Peyer's patch (tissue), 4 donors: ENCODE results near the gene FNIP1.

Source experiments
- CTCF ChIP-seq, 6 experiments: fragments of 450-650 bp in 4 of 6; fragments of 200-600 bp in 2 of 6; sonication (generic) in 1 of 6; IDR thresholded peaks; one replicate each; pipeline ENCODE4 v1.5.1; 2017 to 2019; ENCODE audit warnings: antibody characterized with exemption in 6 of 6, mild to moderate bottlenecking in 3 of 6, moderate library complexity in 1 of 6
- POLR2A ChIP-seq, 2 donors: fragments of 450-650 bp; IDR thresholded peaks; one replicate each; pipeline ENCODE4 v1.5.1; 2017; ENCODE audit warnings: antibody characterized with exemption in 2 of 2, mild to moderate bottlenecking in 2 of 2, moderate library complexity in 2 of 2

- no peak for TF ChIP-seq CTCF (IDR thresholded peaks at IDR 0.05)
- TF ChIP-seq POLR2A (IDR thresholded peaks at IDR 0.05), result no peak
Observed at GRCh38 chr5:131789765-131790164, 7.1 kb downstream of the FNIP1 start.
